Subcutaneous abdominal adipose tissue (tissue), 5 donors: ENCODE data around the gene ZNF366.

ENCODE experiments used
- H3K27ac ChIP-seq: one replicate; pipeline ENCODE4 v1.7.0; 2013; ENCODE audit warnings: low read depth, mild to moderate bottlenecking, inconsistent platforms, low read length, moderate library complexity
- H3K27me3 ChIP-seq, 5 donors: one replicate each; pipeline ENCODE4 v1.7.0; 2013; ENCODE audit warnings: low read length in 5 of 5, inconsistent platforms in 1 of 5; ENCODE audit not compliant: control insufficient read depth in 5 of 5, insufficient read depth in 4 of 5
- H3K36me3 ChIP-seq, 5 donors: one replicate each; pipeline ENCODE4 v1.7.0; 2013; ENCODE audit warnings: low read length in 5 of 5; ENCODE audit not compliant: control insufficient read depth in 5 of 5, insufficient read depth in 5 of 5
- H3K4me1 ChIP-seq, 5 donors: one replicate each; pipeline ENCODE4 v1.7.0; 2013; ENCODE audit warnings: low read length in 5 of 5, mild to moderate bottlenecking in 3 of 5, moderate library complexity in 1 of 5; ENCODE audit not compliant: control insufficient read depth in 5 of 5, insufficient read depth in 5 of 5
- H3K4me3 ChIP-seq, 5 donors: one replicate each; pipeline ENCODE4 v1.7.0; 2013; ENCODE audit warnings: low read length in 5 of 5, low read depth in 1 of 5
- H3K9ac ChIP-seq, 5 donors: one replicate each; pipeline ENCODE4 v1.7.0; 2013; ENCODE audit warnings: low read length in 5 of 5, mild to moderate bottlenecking in 4 of 5, moderate library complexity in 3 of 5
- H3K9me3 ChIP-seq, 5 donors: one replicate each; pipeline ENCODE4 v1.7.0; 2013; ENCODE audit warnings: low read length in 5 of 5; ENCODE audit not compliant: control insufficient read depth in 5 of 5
- donor health status: healthy.
- donor health status: healthy.
- donor health status: healthy.
- donor health status: healthy.
- donor health status: healthy.

ZNF366 gene

DNA sequence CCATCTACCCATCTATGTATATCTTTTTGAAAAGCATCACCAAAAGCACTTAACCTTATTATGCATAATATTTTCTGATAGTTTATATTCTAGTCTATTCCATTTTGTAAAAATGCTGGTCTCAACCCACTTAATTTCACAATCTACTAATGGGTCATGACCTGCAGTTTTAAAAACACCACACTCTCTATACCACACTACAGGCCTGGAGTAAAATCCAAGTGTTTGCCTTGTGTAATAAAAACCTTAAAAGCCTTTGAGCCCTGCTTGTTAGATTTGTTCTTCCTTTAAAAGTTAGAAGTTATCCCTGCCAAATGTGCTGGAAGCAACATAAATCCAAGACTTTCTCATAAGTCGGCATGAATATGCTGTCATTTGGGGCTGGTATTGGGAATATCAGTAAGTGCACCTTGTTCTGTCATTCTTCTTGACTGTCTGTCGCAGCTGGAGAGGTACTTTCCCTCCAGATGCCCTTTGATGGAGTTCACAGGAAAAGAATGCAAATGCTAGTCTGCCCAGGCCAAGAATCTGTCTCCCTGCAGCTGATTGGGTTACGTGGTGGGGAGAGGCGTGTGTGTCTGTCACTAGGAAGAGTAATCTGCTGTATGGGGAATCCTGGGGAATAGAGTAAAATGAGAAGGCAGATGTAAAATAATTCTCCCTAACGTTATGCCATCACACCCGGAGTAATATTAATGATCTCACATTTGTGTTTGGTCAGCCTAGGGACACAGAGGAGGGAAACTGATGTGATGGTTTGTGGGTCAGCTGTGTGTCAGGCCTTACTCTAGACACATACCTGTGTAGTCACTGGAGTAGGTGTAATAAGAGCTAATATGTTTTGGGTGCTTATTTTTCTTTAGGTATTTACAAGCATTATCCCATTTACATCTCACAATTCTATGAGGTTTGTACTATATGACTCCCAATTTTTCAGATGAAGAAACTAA, 79.4 kb downstream of the ZNF366 start:
- Histone ChIP-seq H3K27me3 (no peaks in the 10 kb centered on the region), H3K4me1 (peaks cover 0 to 18% (median 13%) of the 10 kb centered on the region in 5 donors), H3K27ac (no peak overlapping the region)

DNA sequence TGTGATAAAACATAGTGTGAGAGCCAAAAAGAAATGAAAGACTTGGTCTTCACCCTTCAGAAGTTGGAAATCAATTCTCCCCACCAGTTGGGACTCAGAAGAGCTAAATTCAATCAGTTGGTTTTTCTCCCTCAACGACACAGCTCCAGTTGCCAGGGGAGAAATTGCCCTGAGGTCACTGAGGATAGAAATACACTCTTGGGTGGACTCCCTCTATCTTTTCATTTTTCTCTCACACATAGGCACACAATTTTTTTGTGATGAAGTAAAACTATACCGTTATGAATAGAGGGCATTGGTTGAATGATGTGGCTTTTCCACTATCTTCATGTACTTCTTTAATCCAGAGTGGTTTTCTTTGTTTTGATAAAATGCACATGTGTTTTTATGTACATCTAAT, 80.2 kb downstream of the ZNF366 start:
- no peak overlapping the region for H3K27ac ChIP-seq
- no peaks in the 10 kb centered on the region for H3K36me3 ChIP-seq
- H3K9ac ChIP-seq = no peak overlapping the region
- H3K27me3 ChIP-seq = no peaks in the 10 kb centered on the region
- H3K4me1 ChIP-seq = peaks cover 0 to 18% (median 13%) of the 10 kb centered on the region in 5 donors
- no peak overlapping the region for H3K4me3 ChIP-seq
- H3K9me3 ChIP-seq = no peaks in the 10 kb centered on the region

More for the DNA sequence above, 79.4 kb downstream of the ZNF366 start:
- no peaks in the 10 kb centered on the region for H3K9me3 ChIP-seq
- H3K36me3 ChIP-seq = no peaks in the 10 kb centered on the region
- H3K9ac ChIP-seq = no peak overlapping the region
- H3K4me3 ChIP-seq = no peak overlapping the region

DNA sequence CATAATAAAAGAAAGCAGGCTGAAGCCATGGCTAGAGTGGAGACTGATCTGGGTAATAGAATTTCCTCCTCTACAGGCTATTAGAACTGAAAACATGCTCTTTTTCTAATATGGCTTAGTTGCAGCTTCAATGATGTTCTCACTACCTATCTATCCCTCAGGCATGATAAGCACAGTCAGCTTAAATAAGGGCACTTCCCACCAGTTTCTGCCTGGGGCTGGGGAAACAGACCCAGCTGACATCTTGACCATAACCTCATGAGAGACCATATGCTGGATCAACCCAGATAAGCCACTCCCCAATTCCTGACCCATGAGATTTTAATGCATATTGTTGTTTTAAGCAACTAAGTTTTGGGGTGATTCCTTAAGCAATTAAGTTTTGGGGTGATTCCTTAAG, 81.2 kb downstream of the ZNF366 start:
- H3K9ac ChIP-seq = no peak overlapping the region
- no peaks in the 10 kb centered on the region for H3K27me3 ChIP-seq
- no peaks in the 10 kb centered on the region for H3K9me3 ChIP-seq
- peaks cover 0 to 18% (median 13%) of the 10 kb centered on the region in 5 donors for H3K4me1 ChIP-seq
- no peak overlapping the region for H3K4me3 ChIP-seq
- no peak overlapping the region for H3K27ac ChIP-seq
- no peaks in the 10 kb centered on the region for H3K36me3 ChIP-seq

DNA sequence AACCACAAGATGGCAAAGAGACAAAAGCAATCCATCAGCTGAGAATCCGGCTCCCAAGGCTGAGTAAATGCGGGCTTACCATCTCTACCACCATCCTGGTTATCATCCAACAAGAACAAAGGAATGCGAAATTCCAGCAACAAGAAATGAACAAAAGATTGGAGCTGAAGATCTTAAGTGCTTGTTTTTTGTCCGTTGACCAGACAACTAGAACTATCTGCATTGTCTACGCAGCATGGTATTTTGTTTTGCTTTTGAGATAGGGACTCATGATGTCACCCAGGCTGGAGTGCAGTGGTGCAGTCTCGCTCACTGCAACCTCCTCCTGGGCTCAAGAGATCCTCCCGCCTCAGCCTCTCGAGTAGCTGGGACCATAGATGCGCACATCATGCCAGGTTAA, 88.9 kb downstream of the ZNF366 start:
- no peaks in the 10 kb centered on the region for H3K36me3 ChIP-seq
- H3K27ac ChIP-seq = no peak overlapping the region
- no peaks in the 10 kb centered on the region for H3K4me1 ChIP-seq
- no peak overlapping the region for H3K9ac ChIP-seq
- H3K4me3 ChIP-seq = no peak overlapping the region
- no peaks in the 10 kb centered on the region for H3K27me3 ChIP-seq
- H3K9me3 ChIP-seq = no peaks in the 10 kb centered on the region

DNA sequence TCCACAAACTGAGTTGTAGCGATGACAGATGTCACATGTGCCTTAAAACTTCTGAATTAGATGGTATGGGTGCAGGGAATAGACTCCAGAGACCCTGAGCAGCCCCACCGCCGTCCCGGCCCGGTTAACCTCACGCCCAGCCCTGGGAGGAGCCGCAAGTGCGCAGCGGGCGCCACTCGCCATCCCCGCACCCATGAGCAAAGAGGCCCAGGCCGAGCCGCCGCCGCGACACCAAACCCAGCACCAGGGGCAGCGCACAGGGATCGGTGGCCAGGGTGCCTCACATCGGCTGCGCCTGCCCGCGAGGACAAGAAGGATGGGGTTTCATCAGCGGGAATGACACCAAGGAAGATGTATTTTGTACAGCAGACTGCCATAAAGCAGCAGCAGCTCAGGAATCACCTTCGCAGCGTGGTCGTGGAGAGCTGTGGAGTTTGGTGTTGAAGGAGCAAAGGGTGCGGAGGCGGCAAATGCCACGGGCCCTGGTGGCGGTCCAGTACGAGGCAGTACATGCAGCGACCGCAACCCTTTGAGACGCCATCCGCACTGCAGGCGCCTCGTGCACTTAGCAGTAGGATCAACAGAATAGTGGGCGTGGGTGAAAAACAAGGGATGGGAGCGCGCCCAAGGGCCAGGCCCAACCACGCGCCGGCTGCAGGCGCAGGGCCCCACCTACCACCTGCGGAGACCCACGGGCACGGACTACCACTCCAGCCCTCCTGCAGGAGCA, 89.7 kb downstream of the ZNF366 start:
- Histone ChIP-seq H3K9me3 (no peaks in the 10 kb centered on the region), H3K36me3 (no peaks in the 10 kb centered on the region), H3K9ac (no peak overlapping the region), H3K4me3 (no peak overlapping the region), H3K27ac (no peak overlapping the region), H3K27me3 (no peaks in the 10 kb centered on the region), H3K4me1 (no peaks in the 10 kb centered on the region)

DNA sequence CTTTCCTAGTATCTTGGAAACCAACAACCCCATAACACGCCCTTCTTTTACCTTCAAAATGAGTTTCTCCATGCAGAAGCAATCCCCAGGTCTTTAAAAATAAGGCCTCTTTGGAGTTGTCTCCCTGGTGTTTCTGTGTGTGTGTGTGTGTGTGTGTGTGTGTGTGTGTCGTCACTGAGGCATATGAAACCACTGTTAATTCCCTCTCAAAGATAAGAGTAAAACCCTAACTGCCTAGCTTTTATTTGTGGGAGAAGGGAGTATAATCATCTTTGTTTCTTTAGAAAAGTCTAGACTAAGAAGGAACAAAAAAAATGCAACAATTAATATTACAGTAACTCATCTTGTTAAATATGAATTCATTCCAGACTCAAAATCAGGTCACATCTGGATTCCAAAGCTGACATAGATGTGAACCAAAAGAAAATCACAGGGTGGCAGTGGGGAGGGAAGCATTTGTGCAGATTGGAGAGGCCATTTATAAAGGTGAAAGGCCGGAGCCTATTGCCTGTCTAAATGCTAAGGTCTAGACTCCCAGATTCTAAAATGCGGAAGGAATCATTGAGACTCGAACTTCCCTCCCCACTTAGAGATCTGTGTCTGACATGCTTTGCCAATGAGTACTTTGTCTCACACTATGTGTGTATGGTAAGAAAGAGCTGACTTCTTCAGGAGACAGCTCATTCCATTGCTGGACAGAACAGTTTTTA, 91.4 kb downstream of the ZNF366 start:
- no peaks in the 10 kb centered on the region for H3K9me3 ChIP-seq
- no peaks in the 10 kb centered on the region for H3K27me3 ChIP-seq
- no peaks in the 10 kb centered on the region for H3K4me1 ChIP-seq
- H3K9ac ChIP-seq = no peak overlapping the region
- H3K36me3 ChIP-seq = no peaks in the 10 kb centered on the region
- no peak overlapping the region for H3K27ac ChIP-seq
- H3K4me3 ChIP-seq = no peak overlapping the region

DNA sequence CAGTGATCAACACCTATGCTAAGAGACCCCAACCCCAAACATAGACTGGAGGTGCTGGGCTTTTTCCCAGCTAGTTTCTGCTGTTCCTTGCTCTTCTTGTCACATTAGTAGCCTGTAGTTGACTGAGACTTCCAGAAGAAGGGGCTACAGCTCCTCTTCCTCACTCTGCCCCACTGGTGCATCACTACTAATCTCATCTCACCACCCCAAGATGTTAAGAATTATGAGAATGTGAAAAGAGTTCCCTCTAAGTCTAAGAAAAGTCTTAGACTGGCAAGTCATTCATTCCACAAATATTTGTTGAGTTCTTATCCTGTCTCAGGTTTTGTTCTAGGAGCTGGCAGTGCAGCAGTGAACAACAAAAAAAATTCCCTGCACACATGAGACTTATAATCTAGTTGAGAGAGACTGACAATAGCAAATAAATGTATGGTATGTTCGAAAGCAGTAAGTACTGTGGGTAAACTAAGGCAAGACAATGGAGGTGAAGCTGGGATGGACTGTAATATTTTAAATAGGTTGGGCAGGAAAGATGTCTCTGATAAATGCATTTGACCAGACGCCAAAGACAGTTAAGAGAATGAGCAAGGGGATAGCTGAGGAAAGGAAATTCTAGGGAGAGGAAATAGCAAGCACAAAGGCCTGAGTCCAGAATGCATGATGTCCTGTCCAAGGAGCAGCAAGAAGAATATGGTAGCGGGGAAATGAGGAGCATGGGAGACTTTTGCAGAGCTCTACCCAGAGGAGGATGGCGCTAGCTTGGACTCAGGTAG, 94.7 kb downstream of the ZNF366 start:
- Histone ChIP-seq H3K27ac (no peak overlapping the region), H3K4me3 (no peak overlapping the region), H3K27me3 (no peaks in the 10 kb centered on the region)

DNA sequence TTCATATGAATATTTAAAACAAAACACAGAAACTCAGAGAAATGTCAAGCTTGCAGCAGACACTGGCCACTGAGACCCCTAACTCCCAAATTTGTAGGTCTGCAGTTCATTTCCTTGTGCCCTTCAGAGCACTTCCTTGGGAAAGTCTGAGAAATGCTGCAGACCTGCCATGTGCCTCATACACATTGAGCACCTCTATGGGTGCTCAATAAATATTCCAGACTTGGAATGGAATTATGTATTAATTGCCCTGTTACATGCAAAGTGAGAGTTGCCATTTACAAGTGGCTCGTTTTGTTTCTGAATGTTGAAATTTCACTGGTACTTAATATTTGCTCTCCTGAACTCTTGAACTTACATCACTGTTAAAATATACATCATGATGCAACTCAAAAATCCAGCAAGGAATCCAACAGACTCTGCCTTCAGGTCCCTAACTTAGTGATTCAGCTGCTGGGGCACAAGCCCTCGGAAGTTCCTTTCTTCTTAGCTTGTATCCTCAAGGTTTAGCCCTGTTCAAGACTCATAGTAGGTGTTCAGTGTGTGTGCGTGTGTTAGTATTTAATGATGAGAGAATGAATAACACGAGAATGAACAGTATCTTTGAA, 96.4 kb downstream of the ZNF366 start:
- Histone ChIP-seq H3K9me3 (no peaks in the 10 kb centered on the region), H3K9ac (no peak overlapping the region)

More for the DNA sequence above, 94.7 kb downstream of the ZNF366 start:
- Histone ChIP-seq H3K9me3 (no peaks in the 10 kb centered on the region), H3K9ac (no peak overlapping the region), H3K4me1 (peaks cover 0 to 4% (median 0%) of the 10 kb centered on the region in 5 donors), H3K36me3 (no peaks in the 10 kb centered on the region)

DNA sequence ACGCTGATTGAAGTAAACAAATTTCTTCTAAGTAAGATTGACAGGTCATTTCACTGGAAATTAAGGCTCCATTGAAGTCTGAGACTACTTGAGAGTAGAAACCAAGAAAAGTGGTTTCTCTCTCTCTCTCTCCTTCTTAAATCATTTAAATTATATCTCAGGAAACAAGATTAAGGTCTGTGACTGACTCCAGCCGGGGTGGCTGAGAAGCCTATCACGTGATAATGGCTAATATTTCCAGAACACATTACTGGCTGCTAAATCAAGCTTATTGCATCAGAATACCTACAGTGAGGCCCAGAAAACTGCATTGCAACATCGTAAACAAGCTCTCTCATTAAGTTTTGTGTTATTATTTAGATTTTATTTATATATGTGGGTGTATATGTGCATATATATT, 98.6 kb downstream of the ZNF366 start:
- no peak overlapping the region for H3K4me3 ChIP-seq
- no peak overlapping the region for H3K9ac ChIP-seq
- H3K27me3 ChIP-seq = no peaks in the 10 kb centered on the region
- H3K4me1 ChIP-seq = peaks cover 0 to 4% (median 0%) of the 10 kb centered on the region in 5 donors
- no peaks in the 10 kb centered on the region for H3K9me3 ChIP-seq
- H3K27ac ChIP-seq = no peak overlapping the region
- H3K36me3 ChIP-seq = no peaks in the 10 kb centered on the region

More for the DNA sequence above, 96.4 kb downstream of the ZNF366 start:
- no peak overlapping the region for H3K27ac ChIP-seq
- no peak overlapping the region for H3K4me3 ChIP-seq
- no peaks in the 10 kb centered on the region for H3K36me3 ChIP-seq
- H3K27me3 ChIP-seq = no peaks in the 10 kb centered on the region
- H3K4me1 ChIP-seq = peaks cover 0 to 4% (median 0%) of the 10 kb centered on the region in 5 donors
